ENCODE results near the gene ATP2B2. TPM values are rescaled to one million over a fixed set of nuclear protein-coding genes. Genes with fewer than 3 reads are reported as not detected.

ATP2B2 gene
- total and polyA plus RNA-seq, 9 of the 15 experiments (the other 6 are each of a cell fraction or from before 2014, with no cell fraction given) = 0.06 TPM; not detected in 8

DNA sequence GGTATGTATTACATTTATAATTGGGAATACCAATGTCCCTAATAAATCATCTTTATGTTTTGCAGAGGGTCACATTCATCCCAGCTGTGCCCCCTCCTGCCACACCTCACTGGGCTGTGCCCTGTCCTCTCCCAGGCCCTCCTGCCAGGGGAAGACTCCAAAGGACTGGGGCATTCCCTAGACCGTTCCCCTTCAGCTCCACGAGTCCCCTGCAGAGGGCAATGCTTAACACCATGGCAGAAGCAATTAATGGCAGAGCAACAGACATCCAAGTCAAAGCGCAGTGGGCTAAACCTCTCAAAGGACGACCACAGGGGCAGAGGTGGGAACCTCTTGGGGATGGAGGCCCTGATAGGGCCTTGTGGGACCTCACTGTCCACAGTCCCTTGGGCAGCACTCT, 113.1 kb downstream of the ATP2B2 start (continued):
- TF ChIP-seq, protein P1, sequence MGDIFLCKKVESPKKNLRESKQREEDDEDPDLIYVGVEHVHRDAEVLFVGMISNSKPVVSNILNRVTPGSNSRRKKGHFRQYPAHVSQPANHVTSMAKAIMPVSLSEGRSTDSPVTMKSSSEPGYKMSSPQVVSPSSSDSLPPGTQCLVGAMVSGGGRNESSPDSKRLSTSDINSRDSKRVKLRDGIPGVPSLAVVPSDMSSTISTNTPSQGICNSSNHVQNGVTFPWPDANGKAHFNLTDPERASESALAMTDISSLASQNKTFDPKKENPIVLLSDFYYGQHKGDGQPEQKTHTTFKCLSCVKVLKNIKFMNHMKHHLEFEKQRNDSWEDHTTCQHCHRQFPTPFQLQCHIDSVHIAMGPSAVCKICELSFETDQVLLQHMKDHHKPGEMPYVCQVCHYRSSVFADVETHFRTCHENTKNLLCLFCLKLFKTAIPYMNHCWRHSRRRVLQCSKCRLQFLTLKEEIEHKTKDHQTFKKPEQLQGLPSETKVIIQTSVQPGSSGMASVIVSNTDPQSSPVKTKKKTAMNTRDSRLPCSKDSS (IDR thresholded peaks at IDR 0.05; ENCODE audit: low read depth, partially characterized antibody) = no peak
- TF ChIP-seq ZNF3 (CRISPR knock-in tag; IDR thresholded peaks at IDR 0.05) (no peak), ZNF133 (CRISPR knock-in tag; IDR thresholded peaks at IDR 0.05) (no peak)

DNA sequence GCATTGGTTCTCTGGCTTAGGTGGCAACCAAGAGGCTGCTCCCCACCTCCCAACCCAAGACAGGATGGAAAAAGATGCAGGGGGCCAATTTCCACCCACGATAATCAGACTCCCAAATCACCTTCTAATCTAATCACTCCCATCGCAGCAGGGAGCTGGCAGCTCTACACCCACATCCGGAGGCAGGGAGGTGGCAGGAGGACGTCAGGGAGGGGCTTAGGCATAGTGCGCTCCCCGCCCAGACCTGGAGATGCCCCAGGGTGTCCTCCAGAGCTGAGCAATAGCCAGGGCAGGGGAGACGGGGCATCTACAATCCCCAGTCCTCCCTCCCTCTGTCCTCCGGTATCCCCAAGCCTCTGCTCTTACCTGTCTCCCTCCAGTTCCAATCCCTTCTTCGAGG, 114.0 kb downstream of the ATP2B2 start:
- intact Hi-C loops (cut with micrococcal nuclease) (no loop called here), in situ Hi-C loops (cut with MboI) (no loop called here)
- FAIRE-seq = no peak
- TF ChIP-seq, protein P2, sequence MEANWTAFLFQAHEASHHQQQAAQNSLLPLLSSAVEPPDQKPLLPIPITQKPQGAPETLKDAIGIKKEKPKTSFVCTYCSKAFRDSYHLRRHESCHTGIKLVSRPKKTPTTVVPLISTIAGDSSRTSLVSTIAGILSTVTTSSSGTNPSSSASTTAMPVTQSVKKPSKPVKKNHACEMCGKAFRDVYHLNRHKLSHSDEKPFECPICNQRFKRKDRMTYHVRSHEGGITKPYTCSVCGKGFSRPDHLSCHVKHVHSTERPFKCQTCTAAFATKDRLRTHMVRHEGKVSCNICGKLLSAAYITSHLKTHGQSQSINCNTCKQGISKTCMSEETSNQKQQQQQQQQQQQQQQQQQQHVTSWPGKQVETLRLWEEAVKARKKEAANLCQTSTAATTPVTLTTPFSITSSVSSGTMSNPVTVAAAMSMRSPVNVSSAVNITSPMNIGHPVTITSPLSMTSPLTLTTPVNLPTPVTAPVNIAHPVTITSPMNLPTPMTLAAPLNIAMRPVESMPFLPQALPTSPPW (CRISPR knock-in tag; IDR thresholded peaks at IDR 0.05) = 0 out of 2 replicates have a peak, but pooled peaks have one; percentile 10
- TF ChIP-seq ESRRB (CRISPR knock-in tag; IDR thresholded peaks at IDR 0.05; ENCODE audit: borderline replicate concordance) = no peak
- H3K9me3 ChIP-seq (replicated peaks; ENCODE audit: control insufficient read depth, insufficient read depth, low read depth, low read length) = no peaks in the 10 kb centered on the region
- 3% methylated on average over 9 of the region's 9 CpGs for WGBS (ENCODE audit: insufficient coverage, low coverage, missing lambda C conversion rate)
- H3K4me2 ChIP-seq (ENCODE audit: insufficient read depth, low read length) = no peak overlapping the region
- H3K79me2 ChIP-seq (ENCODE audit: control insufficient read depth, insufficient read depth, low read length) = no peaks in the 10 kb centered on the region
- no peak overlapping the region for H3K4me3 ChIP-seq
- H3K36me3 ChIP-seq (ENCODE audit: control insufficient read depth, insufficient read depth, low read length) = no peaks in the 10 kb centered on the region
- H3K27me3 ChIP-seq (ENCODE audit: control insufficient read depth in 2 of 2, insufficient read depth in 2 of 2, low read length in 2 of 2) = peaks cover 5 to 60% of the 10 kb centered on the region in 2 experiments; a peak in 4 of 5 replicates
- CTCF ChIA-PET (ENCODE audit: low intra/inter-chr PET ratio) = no interaction called here
- ATAC-seq = no peak
- H3K9me1 ChIP-seq (ENCODE audit: control insufficient read depth, insufficient read depth, low read length) = no peaks in the 10 kb centered on the region
- H3K27ac ChIP-seq (ENCODE audit: extremely low read depth, low read depth, low read length) = no peak overlapping the region
- POLR2A ChIA-PET = no interaction called here
- H3K4me1 ChIP-seq (replicated peaks in 1 of 2; ENCODE audit: control insufficient read depth in 2 of 2, insufficient read depth in 2 of 2, low read length in 2 of 2) = no peaks in the 10 kb centered on the region; a peak in 1 of 5 replicates
- BruUV-seq (replicated peaks) = no TSS peak
- H2AFZ ChIP-seq (ENCODE audit: low read depth, low read length) = no peak overlapping the region
- H4K20me1 ChIP-seq (replicated peaks; ENCODE audit: control insufficient read depth, insufficient read depth, low read length) = peaks cover 13% of the 10 kb centered on the region; the same call in 1 of the 2 replicates
- no peak overlapping the region for H3K9ac ChIP-seq (ENCODE audit: insufficient read depth in 1 of 2, low read depth in 2 of 2, low read length in 2 of 2)
- DNase-seq (ENCODE audit: extremely low read depth in 1 of 4, low spot score in 3 of 4) = no peak
